Activated B cell treated with CpG ODN at 0.5 μM for 24 hours (primary cell): ENCODE measurements around the gene SMCO1. TPM values are rescaled to one million over a fixed set of nuclear protein-coding genes. Genes with fewer than 3 reads are reported as not detected.
"Not testable (repeated sequence)": the region's sequence is repeated elsewhere in the genome, so short reads cannot be mapped to it uniquely, and the experiment has no call there.

Experiments
- ATAC-seq: fragments of 200-7000 bp; cut with Tn5 transposase; one replicate; pipeline ENCODE4 v1.10.0; 2021; ENCODE audit warnings: low read depth, mild to moderate bottlenecking, moderate library complexity
- CTCF ChIA-PET: fragments of 350-600 bp; sonication (Branson Sonifier 250); formaldehyde crosslinking; loops from one replicate; lab custom pipeline; 2021; ENCODE audit warnings: antibody characterized with exemption; lab: Charles Lee
- POLR2A ChIA-PET: fragments of 350-600 bp; sonication (Branson Sonifier 250); formaldehyde crosslinking; loops from one replicate; lab custom pipeline; 2021; ENCODE audit warnings: antibody characterized with exemption; lab: Charles Lee
- DNase-seq: peaks from one replicate; pipeline ENCODE4 v3.0.0; 2022
- H3K27ac Mint-ChIP-seq: one replicate; pipeline ENCODE4 v1.8.0; 2020; ENCODE audit warnings: mixed read lengths
- H3K27me3 Mint-ChIP-seq: one replicate; pipeline ENCODE4 v1.8.0; 2021; ENCODE audit warnings: mixed read lengths
- H3K36me3 Mint-ChIP-seq: one replicate; pipeline ENCODE4 v1.8.0; 2021; ENCODE audit warnings: low read depth, mixed read lengths
- H3K4me1 Mint-ChIP-seq: one replicate; pipeline ENCODE4 v1.8.0; 2021; ENCODE audit warnings: mixed read lengths
- H3K4me3 Mint-ChIP-seq: one replicate; pipeline ENCODE4 v1.8.0; 2020; ENCODE audit warnings: mild to moderate bottlenecking, mixed read lengths
- H3K9me3 Mint-ChIP-seq: one replicate; pipeline ENCODE4 v1.8.0; 2020; ENCODE audit warnings: mixed read lengths
- intact Hi-C: fragments of 100-400 bp; cut with micrococcal nuclease; formaldehyde crosslinking; loops from one replicate; pipeline ENCODE4 v1.15.1; 2024
- total RNA-seq: library from RNA; stranded (reverse); gene quantifications from 2 replicates; pipeline ENCODE4 v1.2.3, GENCODE V29; 2022
- TF ChIP-seq, protein P1 (sequence below): fragments of 200-600 bp; IDR thresholded peaks from one replicate; pipeline ENCODE4 v1.8.0; 2022; ENCODE audit warnings: antibody characterized with exemption, mild to moderate bottlenecking

The SMCO1 gene
- total RNA-seq, 1 donor from 2014 or later = not detected

DNA sequence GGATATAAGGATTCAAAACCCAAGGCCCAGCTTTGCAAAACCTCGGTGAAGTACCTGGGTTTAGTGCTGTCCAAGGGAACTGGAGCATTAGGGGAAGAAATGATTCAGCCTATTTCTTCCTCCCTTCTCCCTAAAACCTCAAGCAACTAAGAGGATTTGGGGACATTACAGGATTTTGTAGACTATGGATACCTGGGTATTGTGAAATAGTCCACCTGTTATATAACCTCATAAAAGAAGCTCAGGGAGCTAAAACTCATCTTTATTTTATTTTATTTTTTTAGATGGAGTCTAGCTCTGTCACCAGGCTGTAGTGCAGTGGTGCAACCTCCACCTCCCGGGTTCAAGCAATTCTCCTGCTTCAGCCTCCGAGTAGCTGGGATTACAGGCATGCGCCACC lies 8.7 kb upstream of the SMCO1 start:
- Mint-ChIP-seq H3K4me3 (no peak overlapping the region), H3K27ac (no peak overlapping the region), H3K4me1 (peaks cover 9% of the 10 kb centered on the region), H3K36me3 (peaks cover 6% of the 10 kb centered on the region), H3K9me3 (peaks cover 23% of the 10 kb centered on the region), H3K27me3 (no peaks in the 10 kb centered on the region)
- ChIA-PET POLR2A (interaction anchor here (0.6 kb wide), 1 partner anchor 575 kb away, joined by 4 read pairs; no protein-coding TSS in a partner anchor), CTCF (interaction anchor here (1.5 kb wide), 1 partner anchor 14 kb away, joined by 3 read pairs; no protein-coding TSS in a partner anchor)
- TF ChIP-seq, protein P1, sequence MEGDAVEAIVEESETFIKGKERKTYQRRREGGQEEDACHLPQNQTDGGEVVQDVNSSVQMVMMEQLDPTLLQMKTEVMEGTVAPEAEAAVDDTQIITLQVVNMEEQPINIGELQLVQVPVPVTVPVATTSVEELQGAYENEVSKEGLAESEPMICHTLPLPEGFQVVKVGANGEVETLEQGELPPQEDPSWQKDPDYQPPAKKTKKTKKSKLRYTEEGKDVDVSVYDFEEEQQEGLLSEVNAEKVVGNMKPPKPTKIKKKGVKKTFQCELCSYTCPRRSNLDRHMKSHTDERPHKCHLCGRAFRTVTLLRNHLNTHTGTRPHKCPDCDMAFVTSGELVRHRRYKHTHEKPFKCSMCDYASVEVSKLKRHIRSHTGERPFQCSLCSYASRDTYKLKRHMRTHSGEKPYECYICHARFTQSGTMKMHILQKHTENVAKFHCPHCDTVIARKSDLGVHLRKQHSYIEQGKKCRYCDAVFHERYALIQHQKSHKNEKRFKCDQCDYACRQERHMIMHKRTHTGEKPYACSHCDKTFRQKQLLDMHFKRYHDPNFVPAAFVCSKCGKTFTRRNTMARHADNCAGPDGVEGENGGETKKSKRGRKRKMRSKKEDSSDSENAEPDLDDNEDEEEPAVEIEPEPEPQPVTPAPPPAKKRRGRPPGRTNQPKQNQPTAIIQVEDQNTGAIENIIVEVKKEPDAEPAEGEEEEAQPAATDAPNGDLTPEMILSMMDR = no peak
- intact Hi-C loops = no loop called here
- DNase-seq (no peak), ATAC-seq (no peak)

DNA sequence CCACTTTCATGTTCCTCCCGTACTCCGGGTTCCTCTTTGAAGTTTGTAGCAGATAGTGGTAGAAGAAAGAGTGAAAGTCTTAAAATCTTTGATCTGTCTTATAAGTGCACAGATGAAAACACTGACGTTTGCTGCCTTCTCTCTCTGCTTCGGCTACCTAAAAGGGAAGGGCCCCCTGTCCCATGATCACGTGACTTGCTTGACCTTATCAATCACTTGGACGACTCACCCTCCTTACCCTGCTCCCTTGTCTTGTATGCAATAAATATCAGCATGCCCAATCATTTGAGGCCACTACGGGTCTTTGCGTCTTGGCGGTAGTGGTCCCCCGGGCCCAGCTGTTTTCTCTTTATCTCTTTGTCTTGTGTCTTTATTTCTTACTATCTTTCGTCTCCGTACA lies 6.1 kb upstream of the SMCO1 start:
- not testable (repeated sequence) for H3K4me3 Mint-ChIP-seq

DNA sequence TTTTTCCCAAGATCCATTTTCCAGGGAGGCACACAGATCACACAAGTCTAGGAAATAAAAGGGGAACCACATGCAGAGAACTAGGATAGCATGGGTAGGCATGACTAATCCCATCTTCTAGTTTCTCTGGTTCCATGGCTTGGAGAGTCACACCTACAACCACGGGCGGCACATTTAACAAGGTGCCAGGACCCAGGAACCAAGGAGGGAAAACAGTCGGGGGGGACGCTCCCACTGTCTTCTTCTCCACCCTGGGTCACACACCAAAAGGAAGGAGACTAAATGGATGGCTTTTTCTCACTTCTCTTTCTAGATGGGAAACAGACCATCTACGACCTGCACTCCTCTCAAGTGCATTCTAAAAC lies 4.6 kb upstream of the SMCO1 start:
- DNase-seq = no peak
- Mint-ChIP-seq H3K4me3 (no peak overlapping the region), H3K27ac (no peak overlapping the region), H3K4me1 (no peaks in the 10 kb centered on the region), H3K36me3 (peaks cover 11% of the 10 kb centered on the region), H3K27me3 (no peaks in the 10 kb centered on the region), H3K9me3 (peaks cover 39% of the 10 kb centered on the region)
- no peak for ATAC-seq
- ChIA-PET POLR2A (no interaction called here), CTCF (no interaction called here)
- intact Hi-C loops = no loop called here
- TF ChIP-seq, protein P1 = no peak

More for the DNA sequence above, 6.1 kb upstream of the SMCO1 start:
- peaks cover 28% of the 10 kb centered on the region for H3K9me3 Mint-ChIP-seq
- H3K4me1 Mint-ChIP-seq, H3K36me3 Mint-ChIP-seq, H3K27ac Mint-ChIP-seq, ATAC-seq, intact Hi-C loops, DNase-seq, H3K27me3 Mint-ChIP-seq, POLR2A ChIA-PET: not testable (repeated sequence)
- CTCF ChIA-PET = interaction anchor here (1.1 kb wide), 1 partner anchor 31 kb away, joined by 3 read pairs; no protein-coding TSS in a partner anchor

DNA sequence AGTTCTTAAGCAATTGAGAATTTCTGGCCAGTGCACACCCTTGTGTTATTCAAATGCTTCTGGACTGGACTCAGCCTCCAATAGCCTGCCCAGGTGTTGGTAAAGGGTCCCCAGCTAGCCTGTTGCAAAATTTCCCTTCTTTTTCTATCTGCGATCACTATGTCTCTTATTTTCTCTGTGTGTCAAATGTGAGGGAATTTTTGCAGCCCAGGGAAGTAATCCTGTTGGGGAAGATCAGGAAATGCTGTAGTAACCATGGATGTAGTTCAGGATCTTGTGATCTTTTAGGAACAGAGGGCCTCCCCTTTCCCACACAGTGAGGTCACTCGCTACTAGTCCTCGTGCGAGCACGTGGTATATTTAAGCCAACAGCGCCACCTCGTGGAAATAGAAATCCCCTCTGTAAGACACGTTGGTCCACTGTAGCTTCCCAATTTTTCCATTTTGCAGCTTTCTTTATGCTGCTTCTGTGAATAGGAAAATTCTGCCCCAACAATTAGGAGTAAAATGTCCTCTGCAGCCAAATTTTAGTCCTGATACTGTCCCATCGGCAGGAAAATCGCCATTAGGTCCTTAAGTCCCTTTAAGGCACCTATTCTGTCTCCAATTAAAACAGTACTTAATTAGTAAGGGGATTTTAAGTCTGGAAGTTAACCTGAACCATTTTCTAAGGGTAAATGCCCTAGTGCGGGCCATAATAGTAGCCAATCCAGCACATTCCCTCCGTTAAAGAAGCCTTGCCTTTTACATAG lies 4.0 kb upstream of the SMCO1 start:
- H3K36me3 Mint-ChIP-seq = peaks cover 11% of the 10 kb centered on the region
- ChIA-PET CTCF (no interaction called here), POLR2A (no interaction called here)
- peaks cover 41% of the 10 kb centered on the region for H3K9me3 Mint-ChIP-seq
- no peak overlapping the region for H3K27ac Mint-ChIP-seq
- intact Hi-C loops = no loop called here
- no peaks in the 10 kb centered on the region for H3K4me1 Mint-ChIP-seq
- DNase-seq (no peak), ATAC-seq (no peak)
- TF ChIP-seq, protein P1 = no peak
- H3K27me3 Mint-ChIP-seq = no peaks in the 10 kb centered on the region
- no peak overlapping the region for H3K4me3 Mint-ChIP-seq

DNA sequence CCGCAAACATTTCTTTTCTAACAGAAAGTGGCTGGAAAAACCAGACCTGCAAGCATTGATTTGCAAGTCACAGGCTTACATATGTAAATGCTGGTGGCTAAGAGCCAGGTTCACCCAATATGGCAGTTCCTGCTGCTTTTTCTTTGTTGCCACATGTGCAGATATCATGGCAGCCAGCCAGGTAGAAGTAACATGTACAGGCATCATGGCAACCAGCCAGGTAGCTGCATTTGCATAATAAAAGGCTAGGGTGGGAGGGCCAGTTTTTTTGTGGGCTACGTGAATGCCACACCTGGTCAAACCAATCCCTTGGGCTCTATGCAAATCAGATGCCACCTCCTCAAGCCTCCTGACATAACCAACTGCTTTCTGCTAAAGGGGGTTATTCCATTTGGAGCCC lies 2.8 kb upstream of the SMCO1 start:
- CTCF ChIA-PET = no interaction called here
- DNase-seq (no peak), ATAC-seq (no peak)
- intact Hi-C loops = no loop called here
- H3K36me3 Mint-ChIP-seq = peaks cover 11% of the 10 kb centered on the region
- TF ChIP-seq, protein P1 = no peak
- peaks cover 46% of the 10 kb centered on the region for H3K9me3 Mint-ChIP-seq
- no peak overlapping the region for H3K27ac Mint-ChIP-seq
- no peak overlapping the region for H3K4me3 Mint-ChIP-seq
- no peaks in the 10 kb centered on the region for H3K27me3 Mint-ChIP-seq
- H3K4me1 Mint-ChIP-seq = no peaks in the 10 kb centered on the region
- POLR2A ChIA-PET = no interaction called here
